H1 (cell line): ENCODE data around the gene DGKI. TPM values are rescaled to one million over a fixed set of nuclear protein-coding genes. Genes with fewer than 3 reads are reported as not detected.

Experiments
- KDM4A ChIP-seq: IDR thresholded peaks from one replicate; pipeline ENCODE4 v1.7.1; 2012; ENCODE audit warnings: low read depth, mild to moderate bottlenecking, moderate library complexity, low read length, inconsistent platforms; ENCODE audit not compliant: severe bottlenecking
- SP1 ChIP-seq: IDR thresholded peaks from 2 replicates; pipeline ENCODE4 v1.6.1; 2011; ENCODE audit warnings: low read depth, low read length
- polyA plus RNA-seq, 7 experiments: library from polyadenylated mRNA; depleted of rRNA in 3 of 7; stranded (reverse) in 5 of 7; unstranded in 2 of 7; fragments of >200 nt in 5 of 7; fragments of 200-250 nt in 2 of 7; gene quantifications; 1 replicate in 5 of 7; 2 replicates in 1 of 7; 4 replicates in 1 of 7; pipeline versions ENCODE4 v1.2.1 to v1.2.3, GENCODE V29; 2011 to 2013; ENCODE audit warnings: missing spikeins in 2 of 7, mixed read lengths in 2 of 7
- total RNA-seq: library from RNA; stranded (reverse); fragmentation: NEBNext Ultra II Directional; extraction: Animal tissue kit (Norgen Biotek cat#: 25700); gene quantifications from 2 replicates; pipeline ENCODE4 v1.2.1, GENCODE V29; 2021

Gene DGKI
- total and polyA plus RNA-seq, 2 of the 8 experiments (the other 6 are each of a cell fraction or from before 2014, with no cell fraction given) = 0.20 to 0.71 TPM

GRCh38 chr7:137873524-137873923 lies 26.8 kb upstream of the DGKI start (continued):
- TF ChIP-seq KDM4A (no peak), SP1 (no peak)
